NCI-H2227 (cell line): ENCODE measurements around the gene LRMDA.

Experiments used
- DNase-seq: peaks from one replicate; lab custom pipeline; 2025; ENCODE audit not compliant: unreplicated experiment; lab: John Stamatoyannopoulos, UW

The LRMDA gene

DNA sequence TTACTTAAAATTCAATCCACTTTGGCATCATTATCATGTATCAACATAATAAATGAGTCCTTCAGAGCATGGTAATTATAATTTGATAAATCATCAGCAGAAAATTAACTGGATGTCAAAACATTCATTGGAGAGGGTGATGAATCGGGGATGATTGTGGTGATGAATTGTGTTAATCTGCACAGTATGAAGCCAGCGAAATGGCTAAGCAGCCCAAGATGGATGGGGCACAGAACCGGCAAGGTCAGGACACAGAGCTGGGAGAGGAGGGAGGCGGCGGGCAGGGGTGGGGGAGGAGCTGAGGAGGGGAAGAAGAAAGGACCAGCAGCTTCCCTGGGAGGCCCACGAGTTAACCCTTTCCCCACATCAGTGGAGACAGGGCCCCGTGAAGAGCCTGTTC, 536.1 kb downstream of the LRMDA start:
- peak; percentile 27 for DNase-seq

DNA sequence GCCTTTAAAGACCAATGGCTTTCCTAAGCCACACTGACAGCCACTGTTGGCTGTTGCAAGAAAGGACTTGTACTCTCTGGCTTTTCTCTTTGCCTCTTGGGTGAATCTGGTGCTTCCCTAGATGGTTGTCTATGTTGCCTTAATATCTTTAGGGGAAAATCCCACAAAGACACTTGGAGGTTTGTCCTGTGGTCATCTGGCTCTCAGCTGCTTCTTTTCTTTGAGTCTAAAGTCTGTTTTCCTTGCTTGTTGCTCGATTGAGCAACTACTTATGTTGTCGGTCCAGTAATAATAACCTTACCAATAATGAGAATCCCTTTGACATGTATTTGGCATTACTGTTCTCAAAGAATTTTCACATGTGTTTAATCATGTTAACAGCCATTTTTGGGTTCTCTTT, 537.6 kb downstream of the LRMDA start:
- DNase-seq, result no peak

DNA sequence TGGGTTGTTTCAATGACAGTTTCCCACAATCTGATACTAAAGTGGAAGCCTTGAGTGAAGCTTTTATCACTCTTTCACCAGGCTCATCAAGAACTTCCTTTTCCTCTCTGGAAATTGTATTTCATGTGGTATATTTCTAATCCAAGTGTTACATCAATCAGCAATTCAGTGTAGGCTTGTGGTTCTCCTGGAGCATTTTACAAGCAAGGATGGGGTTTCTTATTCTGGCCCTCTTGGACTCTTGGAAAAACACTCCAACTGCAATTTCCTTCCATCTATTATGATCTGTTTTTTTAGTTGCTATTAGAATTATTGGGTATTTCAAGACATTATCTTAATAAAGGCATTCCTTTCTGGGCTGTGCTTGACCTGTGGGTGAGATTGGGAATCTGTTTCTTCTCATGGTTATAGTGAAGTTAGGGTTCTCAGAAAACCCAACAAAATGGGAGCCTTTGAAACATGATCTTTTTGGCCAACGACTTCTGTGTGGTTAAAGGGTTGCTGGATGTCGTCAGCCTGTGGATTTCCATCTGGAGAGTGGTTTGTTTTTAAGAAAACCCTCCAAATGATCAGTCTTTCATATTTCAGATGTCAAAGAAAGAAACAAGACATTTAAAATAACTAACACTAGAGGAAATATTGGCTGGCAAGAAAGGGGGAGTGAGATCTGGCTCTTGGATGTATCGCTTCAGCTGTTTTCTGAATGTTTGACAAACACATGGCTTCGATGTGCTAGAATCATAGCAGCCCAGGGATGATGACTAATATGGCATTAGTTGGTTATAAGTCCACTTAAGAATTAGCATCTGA, 540.2 kb downstream of the LRMDA start:
- no peak for DNase-seq

DNA sequence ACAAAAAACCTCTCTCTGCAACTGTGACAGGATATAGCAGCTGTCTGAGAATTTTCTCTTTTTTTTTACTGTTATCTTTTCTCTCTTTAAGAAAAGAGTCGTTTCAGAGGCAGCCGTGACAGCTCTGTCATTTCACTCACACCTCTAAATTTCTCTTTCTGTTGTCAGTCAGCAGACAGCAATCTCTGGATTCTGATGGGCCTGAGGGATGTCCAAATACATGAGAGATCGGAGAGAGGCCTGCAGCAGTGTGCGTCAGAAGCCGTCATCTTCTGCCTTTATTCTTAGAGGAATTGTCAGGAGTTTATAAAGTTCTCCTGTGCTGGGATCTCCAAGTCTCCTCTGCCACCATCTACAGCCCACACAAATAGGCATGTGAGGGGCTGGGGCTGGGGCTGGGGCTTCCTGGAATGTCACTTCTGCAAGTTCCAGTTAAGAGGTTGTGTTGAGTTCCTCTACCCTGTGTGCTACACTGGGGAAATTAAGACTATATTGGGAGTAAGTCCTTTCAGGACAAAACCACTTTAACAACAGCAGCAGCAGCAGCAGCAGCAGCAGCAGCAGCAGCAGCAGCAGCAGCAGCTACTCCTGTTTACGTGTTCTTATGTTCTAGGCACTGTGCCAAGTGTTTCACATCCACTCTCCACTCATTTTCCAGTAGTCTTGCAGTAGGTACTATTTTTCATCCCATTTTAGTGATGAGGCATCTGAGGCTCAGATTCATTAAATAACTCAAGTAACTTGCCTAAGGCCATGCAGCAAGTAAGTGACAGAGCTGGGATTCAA, 541.3 kb downstream of the LRMDA start:
- DNase-seq, result peak; percentile 17

DNA sequence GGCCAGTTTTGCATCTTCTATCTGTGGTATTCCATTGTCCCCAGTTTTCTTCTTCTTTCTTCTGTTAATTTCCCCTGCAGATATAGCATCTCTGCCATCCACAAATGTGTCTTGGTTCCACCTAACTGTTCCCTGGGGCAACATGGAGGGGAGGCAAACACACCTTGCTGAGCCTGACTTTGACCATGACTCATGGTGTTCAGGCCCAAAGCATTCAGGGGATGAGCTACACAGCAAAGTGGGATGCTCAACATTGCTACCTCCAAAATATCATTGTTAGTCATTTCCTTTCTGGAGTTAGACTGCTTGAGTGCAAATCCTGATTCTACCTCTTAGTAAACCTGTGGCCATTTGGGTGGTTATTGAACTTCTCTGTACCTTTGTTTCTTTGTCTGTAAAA, 542.7 kb downstream of the LRMDA start:
- no peak for DNase-seq

DNA sequence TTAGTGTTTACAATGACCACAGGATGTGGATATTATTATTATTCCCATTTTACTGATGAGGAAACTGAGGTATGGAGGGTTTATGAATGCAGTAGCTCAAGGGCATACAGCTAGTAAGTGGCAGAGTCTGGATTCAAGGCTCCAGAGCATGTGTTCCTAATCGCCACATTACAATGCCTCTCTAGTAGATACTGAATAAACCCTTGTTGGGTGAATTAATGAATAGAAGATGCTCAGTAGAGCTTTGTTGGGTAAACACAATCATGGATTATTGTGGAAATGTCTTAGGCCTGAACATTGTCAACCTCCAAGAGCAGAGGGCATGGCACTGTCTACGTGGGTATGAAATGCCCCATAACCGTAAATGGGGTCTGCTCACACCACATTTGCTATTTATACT, 545.3 kb downstream of the LRMDA start:
- DNase-seq, result no peak

DNA sequence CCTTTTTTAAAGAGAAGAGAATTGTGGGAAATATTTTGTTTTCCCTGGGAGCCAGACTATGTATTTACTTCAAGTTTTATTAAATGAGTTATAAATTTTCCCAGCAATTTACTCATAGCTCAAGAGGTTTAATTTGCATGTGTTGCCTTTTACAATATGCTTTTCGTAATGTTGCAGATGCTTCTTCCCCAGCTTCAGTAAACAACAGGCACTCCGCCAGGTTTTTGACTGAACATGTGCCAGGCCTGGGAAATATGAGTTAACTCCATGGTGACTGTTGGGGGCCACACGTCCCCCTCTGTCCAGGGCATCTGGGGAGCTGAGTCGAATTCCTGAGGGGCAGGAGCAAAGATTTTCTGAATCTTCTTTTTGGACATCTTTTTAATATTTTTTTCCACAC, 545.7 kb downstream of the LRMDA start:
- DNase-seq, result no peak

DNA sequence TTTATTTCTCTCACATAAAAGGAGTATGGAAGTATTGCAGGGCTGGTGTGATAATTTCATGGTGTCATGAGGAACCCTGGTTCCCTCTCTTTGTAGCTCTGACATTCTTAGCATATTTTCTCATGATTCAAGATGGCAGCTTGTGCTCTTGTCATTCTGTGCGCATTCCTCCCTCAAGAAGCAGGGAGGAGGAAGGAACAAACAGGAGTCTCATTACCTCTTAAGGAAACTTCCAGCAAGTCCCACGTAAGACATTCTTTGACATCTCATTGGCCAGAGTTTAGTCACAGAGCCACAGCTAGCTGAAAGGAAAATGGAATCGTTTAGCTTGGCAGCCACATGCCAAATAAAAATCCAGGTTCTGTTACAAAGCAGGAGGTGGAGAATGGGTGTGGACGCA, 546.8 kb downstream of the LRMDA start:
- no peak for DNase-seq

DNA sequence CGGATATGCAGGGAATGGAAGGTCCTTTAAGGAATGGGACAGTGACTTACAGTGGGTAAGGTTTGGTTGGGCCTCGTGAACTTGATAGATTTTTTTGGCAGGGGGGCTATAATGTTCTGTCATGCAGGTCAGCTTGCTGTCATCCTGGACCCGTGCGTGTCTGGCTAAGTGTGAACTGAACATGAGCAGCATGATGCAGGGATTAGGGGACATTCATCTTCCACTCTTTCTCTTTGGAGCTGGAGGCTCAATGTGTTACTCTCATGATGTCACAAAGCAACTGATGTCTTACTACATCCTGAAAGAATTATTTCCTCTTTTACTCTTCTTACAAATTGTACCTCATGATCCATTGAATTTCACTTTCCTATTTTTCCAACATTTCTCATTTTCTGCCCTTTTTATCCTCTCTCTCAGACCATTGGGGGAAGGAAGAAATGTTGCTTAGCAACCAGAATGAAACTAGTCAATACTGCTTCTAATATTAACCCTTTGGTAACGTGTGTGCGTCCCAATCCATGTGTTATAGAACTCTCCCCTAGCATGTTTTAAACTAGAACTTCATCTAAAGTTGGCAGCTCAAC, 549.1 kb downstream of the LRMDA start:
- DNase-seq, result no peak

DNA sequence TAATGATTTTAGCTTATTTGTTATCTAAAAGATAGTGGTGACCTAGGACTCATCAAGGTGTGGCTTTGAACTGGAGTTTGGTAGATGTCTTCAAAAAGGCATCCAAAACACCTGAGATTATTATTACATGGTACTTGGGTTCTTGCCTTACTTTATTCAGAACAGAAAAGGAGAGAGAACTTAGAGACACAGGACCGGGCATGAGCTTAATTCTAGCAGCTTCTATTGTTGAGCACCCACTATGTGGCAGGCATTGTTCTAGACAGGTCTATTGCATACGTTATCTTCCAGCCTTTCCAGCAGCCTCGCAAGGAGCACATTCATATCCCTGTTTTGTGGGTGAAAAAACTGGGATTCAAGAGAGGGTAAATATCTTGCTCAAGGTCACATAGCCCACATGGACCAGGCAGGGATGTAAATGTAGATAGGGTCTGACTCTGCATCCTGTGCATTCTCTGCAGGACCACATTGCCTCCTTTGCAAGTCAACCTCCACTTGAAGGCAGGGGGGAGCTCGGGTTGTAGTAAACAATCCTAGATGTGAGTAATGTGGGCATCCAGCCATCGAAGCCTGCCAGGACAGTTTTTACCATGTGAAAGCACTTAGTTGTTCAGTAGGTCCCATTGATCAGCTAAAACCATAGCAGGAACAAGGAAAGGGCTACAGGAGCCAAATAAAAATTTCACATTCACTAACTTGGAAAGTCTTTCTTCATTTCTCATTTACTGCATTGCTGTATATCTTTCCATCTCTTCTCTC, 551.4 kb downstream of the LRMDA start:
- no peak for DNase-seq

DNA sequence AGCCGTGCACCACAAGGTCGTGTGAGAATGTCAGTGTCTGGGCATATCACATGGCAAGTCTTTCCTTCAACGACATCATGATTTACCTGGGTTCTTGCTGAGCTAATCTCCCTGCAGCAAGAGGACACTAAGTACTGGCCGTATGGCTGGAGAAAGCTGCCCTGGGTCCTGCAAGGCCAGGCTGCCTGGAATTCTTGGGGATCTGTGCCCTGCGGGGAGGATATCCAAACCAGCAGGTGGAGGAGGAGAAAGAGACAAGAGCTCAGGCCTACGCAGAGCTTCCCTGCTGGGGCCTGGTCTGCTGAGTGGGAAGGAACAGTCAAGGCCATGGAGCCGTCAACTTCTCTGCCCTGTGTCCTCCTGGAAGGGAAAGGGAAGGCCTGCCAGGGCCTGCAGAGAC, 552.6 kb downstream of the LRMDA start:
- no peak for DNase-seq

DNA sequence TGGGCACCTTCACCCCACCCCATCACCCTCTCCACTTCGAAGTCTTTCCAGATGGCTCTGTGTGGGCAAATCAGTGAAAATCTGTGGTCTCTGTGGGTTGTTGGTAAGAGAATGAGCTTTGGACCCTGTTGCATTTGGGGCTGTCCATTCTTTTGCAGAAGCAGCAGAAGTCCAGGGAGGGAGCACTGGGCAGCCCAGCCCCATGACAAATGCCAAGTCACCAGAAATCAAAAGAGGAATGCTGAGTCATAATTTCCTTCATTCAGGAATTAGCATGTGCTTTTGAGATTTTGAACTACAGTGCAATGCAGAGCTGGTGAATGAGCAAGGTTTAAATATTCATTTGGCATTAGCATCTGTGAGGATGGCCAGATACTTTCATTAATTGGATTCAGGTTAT, 556.2 kb downstream of the LRMDA start:
- no peak for DNase-seq

DNA sequence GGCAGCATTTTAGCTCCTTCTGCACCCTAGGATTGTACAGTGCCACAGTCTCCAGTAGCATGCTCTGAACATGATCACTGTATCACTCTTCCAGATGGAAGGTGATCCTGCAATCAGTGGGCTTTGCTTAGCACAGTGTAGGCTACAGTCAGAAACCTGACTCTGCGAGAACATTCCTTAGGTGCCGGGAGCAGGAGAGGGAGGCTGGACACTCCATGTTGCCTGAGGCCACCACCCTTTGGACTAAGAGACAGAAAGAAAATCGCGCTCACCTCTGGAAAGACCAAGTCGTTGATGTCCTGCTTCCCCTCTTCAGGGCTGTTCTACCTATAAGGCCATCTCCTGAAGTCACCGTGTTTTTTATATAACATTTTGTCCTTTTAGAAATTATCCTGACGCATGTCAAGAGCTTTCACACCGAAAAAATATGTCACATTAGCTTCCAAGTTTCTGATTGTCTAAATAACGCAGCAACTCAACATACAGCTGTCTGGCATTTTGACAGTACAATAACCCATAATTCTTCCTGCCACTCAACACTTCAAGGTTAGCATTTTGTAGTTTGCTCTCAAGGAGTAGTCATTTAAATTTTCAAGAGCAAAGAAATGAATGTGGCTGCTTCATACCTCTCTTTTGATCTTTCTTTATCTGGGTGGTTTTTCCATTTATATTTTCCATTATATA, 563.1 kb downstream of the LRMDA start:
- peak; percentile 30 for DNase-seq

DNA sequence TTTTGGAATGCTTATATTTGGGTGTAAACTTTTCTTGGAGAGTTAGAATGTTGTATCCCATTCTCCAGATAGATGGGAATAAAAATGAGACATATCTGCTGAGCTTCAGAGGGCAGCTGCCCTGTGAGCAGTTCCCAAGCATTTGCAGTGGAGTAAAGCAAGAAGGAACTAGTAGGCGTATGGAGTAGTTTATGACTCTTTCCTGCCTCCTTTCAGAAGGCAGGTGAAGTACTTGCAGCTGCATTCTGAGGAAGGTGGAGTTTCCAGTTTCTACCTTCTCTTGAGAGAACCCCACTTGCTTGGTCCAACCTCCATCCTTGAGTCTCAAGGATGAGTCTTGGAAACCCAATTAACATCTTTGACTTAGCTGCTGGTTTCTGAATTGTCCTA, 563.6 kb downstream of the LRMDA start:
- DNase-seq, result no peak

DNA sequence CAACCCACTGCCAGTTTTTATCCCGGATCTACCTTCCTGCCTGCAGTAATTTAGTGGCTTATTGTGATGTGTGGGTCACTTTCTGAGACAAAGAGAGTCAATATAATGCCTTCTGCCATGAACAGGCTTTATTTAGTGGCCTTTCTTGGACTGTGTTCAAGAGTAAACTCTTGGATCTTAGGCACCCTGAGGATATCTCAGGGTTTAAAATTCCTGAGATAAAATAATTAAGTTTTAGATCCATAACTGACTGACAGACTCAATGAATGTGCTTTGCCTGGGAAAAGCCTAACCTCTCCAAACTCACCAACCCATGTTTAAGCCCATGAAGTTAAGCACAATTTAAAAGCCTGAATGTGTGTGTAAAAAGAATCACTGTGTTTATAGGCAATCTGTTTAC, 564.3 kb downstream of the LRMDA start:
- no peak for DNase-seq

DNA sequence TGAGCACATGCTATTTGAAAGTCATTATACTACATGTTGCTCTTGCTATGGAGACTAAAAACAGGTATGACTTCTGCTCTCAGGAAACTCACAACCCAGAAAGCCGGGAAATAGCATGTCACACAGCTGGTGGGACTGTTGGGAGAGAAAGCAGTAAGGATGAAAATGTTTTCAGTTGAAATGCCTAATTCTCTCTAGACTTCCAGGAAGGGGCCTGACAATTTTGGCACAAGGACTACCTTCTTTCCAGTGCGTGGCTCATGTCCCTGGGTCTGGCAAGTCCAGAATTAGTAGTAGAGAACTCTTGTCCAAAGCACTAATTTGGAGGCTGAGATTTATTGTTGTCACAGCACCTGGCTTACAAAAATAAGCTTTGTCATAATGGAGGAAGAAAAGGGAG, 567.6 kb downstream of the LRMDA start:
- DNase-seq, result no peak

DNA sequence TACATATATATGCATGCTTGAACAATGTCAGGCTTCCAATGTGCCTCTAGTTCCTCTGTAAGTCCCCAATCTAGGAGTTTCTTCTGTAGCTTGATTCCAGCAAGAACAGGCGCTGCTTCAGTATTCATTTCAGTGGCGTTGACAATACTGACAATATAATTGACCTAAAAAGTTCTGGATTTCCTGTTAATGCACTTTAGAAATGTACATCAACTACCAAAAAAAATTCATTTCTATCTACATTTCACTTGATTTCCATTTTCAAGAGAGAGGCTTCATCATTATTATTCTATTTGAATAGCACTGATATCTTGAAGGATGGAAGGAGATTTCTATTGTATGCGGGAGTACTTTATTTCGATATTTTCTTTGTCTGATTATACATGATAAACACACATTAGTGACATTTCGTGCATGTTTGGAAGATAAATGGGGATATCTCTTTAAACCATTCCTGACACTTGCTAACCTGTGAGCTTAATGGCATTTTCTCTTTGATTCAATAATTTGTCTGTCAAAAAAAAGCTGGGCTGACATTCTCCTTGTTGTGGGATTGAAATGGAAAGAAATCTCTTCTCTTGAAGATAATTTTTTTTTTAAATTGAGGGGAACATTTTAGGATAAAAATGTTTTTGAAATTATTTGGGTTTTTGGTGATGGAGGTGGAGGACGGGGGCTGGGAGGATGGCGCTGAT, 568.2 kb downstream of the LRMDA start:
- DNase-seq, result no peak

DNA sequence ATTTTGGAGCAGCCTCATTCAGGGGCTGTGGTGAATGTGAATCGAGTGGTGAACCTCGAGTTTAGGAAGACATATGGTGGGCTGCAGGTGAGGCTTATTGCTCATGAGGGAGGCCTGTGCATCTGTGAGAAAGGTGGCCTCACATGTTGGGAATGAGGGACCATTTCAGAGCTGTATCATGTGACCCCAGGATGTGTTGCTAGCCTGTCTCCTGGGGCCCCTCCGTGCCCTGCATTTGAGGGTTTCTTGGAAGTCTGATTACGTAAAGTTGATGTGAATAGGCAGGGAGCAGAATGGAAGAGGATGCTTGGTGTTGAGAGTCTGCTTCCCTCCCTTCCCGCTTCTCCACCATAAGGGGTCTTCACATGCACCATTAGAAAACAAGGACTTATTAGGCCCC, 569.1 kb downstream of the LRMDA start:
- no peak for DNase-seq

DNA sequence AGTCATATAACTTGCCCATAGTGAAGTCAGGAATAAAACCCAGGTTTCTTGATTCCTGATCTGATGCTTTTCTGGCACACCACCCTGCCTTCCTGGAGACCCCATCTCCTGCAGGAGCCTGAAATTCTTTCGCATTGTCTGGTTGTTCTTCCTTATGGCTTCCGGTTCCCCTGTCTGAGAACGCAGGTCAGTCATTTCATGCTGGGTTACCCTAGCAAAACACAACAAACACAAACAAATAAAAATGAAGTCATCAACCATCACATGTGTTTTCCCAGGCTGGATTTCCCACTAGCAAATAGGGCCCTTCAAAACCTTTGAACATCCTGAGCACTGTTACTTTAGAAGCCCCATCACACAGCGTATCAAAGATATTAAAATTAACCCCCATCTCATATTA, 569.6 kb downstream of the LRMDA start:
- no peak for DNase-seq

DNA sequence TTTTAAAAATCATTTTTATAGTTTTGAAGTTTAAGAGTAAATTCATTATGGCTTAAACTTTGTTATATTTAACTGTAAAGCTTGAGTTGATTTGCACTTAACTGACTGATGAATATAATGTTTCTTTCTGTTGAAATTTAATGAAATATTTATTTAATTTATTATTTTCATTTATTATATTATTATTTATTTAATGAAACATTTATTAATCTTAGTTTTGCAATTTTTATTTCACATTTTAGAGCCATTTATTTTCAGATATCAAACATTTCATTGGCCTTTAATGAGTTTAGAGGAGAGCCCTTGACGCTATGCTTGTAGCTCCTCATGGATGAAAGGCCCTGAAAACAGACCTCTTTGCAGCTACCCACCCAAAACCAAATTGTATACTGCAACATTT, 570.0 kb downstream of the LRMDA start:
- no peak for DNase-seq
